Stimulated activated CD8-positive, alpha-beta memory T cell treated with anti-CD3 and anti-CD28 coated beads, Interleukin-7, amount 100 ng/mL, for 4 hours (primary cell): ENCODE results near the gene NEB.

Source experiments
- DNase-seq, 2 donors: peaks; one replicate each; pipeline ENCODE4 v3.0.0-alpha.2; 2020; ENCODE audit warnings: low read depth in 2 of 2

The NEB gene

GRCh38 chr2:151733771-151734672, at the start of gene NEB:
Gene NEB, minus strand, starts transcription at chr2:151734476. Its CDS starts 1,320 bp downstream, at chr2:151733156.
- DNase-seq: no peak

GRCh38 chr2:151783133-151783520, 48.9 kb upstream of the NEB start:
- no peak for DNase-seq

DNA sequence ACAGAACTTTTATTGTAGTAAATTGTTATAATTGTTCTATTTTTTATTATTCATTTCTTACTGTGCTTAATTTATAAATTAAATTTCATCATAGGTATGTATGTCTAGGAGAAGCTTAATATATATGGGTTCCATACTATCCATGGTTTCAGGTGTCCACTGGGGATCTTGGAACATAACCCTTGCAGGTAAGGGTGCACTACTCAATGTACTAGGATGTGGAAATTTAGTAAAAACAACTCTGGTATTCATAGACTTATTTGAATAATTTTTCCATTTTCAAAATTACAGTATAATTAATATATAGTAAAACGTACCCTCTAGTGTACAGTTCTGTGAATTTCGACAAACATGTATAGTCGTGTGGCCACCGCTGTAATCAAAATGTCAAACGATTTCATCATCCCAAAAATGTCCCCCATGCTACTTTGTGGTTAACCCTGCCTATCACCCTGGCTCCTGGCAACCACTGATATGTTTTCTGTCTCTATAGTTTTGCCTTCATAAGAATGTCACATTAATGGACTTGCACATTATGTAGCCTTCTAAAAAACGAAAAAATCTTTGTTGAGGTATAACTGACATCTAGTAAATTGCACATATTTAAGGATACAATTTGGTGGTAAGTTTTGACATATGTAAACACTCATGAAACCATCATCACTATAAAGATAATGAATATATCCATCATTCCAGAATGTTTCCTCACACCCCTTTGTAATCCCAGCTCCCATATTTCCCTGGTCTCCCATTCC, 48.3 kb upstream of the NEB start:
- DNase-seq: no peak

- DNase-seq: no peak
Measured at GRCh38 chr2:151781642-151782041, 47.4 kb upstream of the NEB start.

DNA sequence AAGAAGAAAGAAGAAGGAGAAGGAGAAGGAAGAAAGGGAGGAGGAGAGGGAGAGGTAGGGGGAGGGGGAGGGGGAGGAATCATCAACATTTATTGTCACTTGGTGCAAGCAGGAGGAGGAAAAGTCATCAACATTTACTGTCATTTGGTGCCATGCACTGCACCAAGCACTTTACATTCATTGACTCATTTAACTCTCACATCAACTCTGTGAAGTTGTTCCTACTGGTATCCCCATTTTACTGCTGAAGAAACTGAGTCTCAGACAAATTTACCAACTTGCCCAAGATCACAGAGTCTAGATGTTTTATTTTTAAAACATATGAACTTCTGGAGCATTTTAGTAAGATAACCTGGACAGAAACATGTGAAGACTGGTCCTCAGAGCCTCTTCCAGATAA, 46.7 kb upstream of the NEB start:
- no peak for DNase-seq

GRCh38 chr2:151777935-151778334, 43.7 kb upstream of the NEB start:
- no peak for DNase-seq

DNA sequence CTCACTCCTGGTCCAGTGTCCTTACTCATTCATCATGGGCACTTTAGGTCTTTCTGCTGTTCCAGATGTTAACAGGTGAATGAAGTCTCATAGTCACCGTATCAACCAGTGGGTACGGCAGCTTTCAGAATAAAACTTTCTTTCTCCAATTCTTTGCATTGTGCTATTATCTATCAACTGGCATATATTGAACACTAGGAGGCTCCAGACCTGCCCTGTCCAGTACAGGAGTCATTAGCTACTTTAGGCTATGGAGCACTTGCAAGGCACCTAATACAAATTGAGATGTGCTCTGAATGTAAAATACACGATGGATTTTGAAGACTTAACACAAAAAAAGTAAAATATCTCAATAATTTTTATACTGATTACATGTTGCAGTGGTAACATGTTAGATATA, 43.2 kb upstream of the NEB start:
- no peak for DNase-seq

DNA sequence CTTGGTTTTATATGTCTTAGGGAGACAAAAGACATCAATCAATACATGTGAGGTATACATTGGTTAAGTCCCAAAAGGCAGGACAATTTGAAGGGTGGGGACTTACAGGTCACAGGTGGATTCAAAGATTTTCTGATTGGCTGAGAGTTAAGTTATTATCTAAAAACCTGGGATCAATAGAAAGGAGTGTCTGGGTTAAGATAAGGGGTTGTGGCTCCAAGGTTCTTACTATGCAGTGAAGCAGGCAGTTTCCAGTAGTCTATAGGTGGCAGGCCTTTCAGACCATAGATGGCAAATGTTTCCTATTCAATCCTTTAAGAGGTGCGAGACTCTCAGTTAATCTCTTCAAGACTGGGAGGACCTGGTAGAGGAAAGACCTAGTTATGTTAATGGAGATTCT, 42.1 kb upstream of the NEB start:
- no peak for DNase-seq

- DNase-seq: no peak
Measured at GRCh38 chr2:151775057-151775740, 40.9 kb upstream of the NEB start.

DNA sequence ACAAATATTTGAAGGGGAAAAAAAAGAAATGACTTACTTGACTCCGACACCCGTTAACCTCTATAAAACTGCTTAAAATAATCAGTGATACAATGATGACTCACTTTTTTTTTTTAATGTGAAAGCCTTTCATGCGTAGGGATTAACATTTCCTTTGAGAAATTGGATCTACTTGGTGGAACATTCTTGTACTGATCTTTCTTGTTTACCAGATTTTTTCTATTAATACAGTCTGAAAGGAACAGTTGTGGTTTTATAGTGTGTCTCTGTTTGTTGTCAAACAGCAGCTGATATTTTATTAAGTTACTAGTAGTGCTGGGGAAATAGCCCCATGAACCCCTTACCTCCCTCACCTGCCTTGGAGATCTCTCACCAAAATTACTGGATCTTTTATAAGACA, 40.2 kb upstream of the NEB start:
- DNase-seq: no peak

DNA sequence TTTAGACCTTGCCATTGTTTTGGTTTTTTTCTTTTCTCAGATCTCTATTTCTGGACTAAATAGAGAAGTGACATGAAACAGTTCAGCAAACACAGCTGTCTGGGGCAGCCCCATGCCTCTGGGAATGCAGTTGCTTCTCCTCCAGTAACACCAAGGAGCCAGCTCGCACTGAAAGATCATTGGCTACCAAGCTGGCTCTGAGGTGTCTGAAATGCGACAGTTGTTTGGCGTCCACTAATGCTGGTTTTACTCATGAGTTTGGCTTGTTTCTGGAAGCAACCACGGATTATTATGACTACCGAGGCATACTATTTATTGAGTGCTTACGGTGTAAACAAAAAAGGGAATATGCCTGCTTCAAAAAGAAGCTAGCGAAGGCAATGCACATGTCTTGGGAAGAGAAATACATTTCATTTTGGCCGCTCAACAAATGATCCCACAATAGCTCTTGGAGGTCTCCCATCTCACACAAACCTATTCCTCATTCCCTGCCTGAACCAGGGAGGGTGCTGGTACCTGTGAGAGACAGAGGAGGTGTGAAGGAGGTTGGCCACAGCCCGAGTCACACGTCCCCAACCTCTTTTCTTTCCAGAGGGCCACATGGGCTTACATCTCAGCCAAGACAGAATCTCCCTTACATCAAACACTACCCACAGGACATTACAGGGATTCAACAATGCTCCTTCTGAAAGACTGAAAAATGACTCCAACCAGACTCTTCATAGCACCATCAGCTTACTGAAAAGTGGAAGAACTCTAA, 37.5 kb upstream of the NEB start:
- no peak for DNase-seq

DNA sequence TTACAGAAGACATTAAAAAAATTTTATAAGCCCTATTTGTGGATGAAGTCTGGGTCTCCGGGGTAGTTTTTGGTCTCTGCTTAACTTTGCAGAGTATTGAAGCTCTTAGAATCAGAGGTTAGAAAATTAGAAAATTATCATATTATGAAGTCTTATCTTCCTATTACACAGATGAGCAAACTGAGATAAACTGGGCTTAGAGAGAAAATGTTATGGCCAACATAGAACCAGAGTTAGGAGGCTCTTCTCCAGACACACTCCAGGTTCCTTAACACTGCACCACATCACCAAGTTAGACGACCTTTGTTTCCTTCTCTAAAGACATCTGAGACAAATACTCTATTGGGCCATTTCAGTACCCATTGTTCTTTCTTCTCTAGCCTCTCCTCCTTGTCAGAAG, 36.7 kb upstream of the NEB start:
- DNase-seq: no peak

GRCh38 chr2:151769606-151770005, 35.3 kb upstream of the NEB start:
- no peak for DNase-seq

DNA sequence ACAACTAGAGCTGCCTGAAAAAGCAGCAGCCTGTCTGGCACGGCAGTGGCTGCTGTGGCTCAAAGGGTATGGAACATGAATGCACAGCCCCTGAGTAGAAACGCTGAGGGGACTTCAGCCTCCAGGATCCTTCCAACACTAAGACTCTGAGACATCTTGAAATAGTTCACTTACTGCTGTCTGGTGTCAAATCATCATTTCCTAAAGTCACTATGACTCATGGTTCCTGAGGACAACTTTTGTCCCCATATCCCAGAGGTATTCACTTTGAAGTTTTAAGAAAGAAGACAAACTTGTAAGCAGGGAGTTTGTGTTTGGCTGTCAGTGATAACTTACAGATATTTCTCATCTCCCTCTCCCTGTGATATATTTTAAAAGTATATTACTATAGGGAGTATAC, 33.3 kb upstream of the NEB start:
- DNase-seq: no peak

DNA sequence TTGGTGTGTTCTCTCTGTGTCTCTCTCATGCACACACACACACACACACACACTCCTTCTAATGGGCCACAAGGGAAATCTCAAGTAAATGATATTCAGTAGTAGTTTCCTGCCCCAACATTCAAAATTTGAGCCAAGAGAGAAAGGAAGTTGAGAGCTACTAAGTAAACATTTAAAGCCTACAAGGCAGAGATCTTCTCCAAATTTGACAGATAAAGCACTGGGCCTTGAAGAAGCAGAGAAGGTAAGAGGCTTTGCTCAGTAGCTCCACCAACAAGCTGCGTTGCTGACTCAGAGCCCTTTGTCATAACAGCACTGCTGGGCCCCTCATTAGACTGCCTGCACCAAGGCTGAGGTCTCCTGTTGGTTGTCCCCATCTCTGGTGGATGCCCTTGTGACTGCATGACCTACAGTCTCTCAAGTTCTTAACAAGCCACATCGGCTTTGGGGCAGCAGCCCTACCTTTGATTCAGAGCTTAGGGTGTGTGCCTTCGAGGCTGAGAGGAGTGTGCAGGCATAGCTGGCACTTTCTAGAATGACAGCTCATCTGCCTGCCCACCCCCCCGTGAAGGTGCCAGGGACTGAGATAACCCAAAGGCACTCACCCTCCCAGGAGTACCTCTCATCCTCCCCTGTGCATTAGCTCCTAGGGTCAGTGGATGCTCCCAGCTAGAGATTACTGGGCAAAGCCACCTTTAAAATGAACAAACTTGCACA, 32.3 kb upstream of the NEB start:
- DNase-seq: no peak

- no peak for DNase-seq
Measured at GRCh38 chr2:151765760-151766410, 31.6 kb upstream of the NEB start.

- DNase-seq: no peak
Measured at GRCh38 chr2:151762694-151763093, 28.4 kb upstream of the NEB start.

DNA sequence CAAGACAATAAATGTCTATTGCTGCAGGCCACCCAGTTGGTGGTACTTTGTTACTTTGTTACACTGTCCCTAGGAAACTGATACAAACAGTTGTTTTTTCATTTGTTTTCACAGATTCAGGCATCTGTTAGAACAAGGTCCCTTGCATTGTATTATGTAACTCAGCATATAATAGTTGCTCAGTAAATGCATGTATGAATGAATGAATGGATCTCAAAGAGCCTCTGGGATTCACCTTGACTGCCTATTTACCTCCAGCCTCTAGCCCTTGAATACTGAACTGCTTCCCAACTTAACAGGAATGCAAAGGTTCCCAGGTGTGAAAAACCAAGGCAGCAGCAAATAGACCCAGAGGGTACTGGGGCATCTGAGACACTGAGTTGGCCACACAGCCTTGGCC, 27.4 kb upstream of the NEB start:
- DNase-seq: no peak

DNA sequence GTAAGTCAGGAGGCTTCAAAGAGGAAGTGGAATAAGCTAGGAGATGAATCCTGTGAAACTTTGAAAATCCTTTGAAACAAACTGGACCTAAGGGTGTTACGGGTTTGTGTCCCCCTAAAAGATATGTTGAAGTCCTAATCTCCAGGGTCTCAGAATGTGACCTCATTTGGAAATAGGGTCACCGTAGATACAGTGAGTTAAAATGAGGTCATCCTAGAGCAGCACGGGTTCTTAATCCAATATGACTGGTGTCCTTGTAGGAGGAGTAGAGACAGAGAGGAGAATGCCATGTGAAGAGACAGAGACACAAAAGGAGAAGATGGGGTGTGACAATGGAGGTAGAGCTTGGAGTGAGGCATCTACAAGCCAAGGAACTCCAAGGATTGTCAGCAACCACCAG, 26.9 kb upstream of the NEB start:
- no peak for DNase-seq

GRCh38 chr2:151760139-151760650, 25.9 kb upstream of the NEB start:
- no peak for DNase-seq
